ENCODE results near the gene TRAPPC1. TPM values are rescaled to one million over a fixed set of nuclear protein-coding genes. Genes with fewer than 3 reads are reported as not detected.

The TRAPPC1 gene
- total RNA-seq, 2 donors from 2014 or later = 10.5 to 40.0 TPM

- Histone ChIP-seq H3K36me3 (replicated peaks in 1 of 2; ENCODE audit: insufficient read depth in 1 of 2, low read depth in 2 of 2) (no peaks in the 10 kb centered on the region), H3K4me3 (peak overlapping the region; percentile 53 to 77), H3K27ac (peak overlapping the region; percentile 90 to 98 (median 94)), H3K9me3 (no peaks in the 10 kb centered on the region), H3K4me1 (peaks cover 54% of the 10 kb centered on the region), H3K27me3 (no peaks in the 10 kb centered on the region)
- ATAC-seq (peak; percentile 16), DNase-seq (peak in 3 of 4 donors; percentile 17 to 56 (median 29))
- intact Hi-C loops (cut with DNase I) = no loop called here
- WGBS, 2 donors = 0 to 1% methylated on average over 39 to 78 of the region's 100 CpGs
- TF ChIP-seq, protein P1, sequence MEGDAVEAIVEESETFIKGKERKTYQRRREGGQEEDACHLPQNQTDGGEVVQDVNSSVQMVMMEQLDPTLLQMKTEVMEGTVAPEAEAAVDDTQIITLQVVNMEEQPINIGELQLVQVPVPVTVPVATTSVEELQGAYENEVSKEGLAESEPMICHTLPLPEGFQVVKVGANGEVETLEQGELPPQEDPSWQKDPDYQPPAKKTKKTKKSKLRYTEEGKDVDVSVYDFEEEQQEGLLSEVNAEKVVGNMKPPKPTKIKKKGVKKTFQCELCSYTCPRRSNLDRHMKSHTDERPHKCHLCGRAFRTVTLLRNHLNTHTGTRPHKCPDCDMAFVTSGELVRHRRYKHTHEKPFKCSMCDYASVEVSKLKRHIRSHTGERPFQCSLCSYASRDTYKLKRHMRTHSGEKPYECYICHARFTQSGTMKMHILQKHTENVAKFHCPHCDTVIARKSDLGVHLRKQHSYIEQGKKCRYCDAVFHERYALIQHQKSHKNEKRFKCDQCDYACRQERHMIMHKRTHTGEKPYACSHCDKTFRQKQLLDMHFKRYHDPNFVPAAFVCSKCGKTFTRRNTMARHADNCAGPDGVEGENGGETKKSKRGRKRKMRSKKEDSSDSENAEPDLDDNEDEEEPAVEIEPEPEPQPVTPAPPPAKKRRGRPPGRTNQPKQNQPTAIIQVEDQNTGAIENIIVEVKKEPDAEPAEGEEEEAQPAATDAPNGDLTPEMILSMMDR (IDR thresholded peaks at IDR 0.05) = no peak
- no peak for TF ChIP-seq POLR2A (IDR thresholded peaks at IDR 0.05)
Measured at GRCh38 chr17:7884581-7885366, 47.0 kb downstream of the TRAPPC1 start.

DNA sequence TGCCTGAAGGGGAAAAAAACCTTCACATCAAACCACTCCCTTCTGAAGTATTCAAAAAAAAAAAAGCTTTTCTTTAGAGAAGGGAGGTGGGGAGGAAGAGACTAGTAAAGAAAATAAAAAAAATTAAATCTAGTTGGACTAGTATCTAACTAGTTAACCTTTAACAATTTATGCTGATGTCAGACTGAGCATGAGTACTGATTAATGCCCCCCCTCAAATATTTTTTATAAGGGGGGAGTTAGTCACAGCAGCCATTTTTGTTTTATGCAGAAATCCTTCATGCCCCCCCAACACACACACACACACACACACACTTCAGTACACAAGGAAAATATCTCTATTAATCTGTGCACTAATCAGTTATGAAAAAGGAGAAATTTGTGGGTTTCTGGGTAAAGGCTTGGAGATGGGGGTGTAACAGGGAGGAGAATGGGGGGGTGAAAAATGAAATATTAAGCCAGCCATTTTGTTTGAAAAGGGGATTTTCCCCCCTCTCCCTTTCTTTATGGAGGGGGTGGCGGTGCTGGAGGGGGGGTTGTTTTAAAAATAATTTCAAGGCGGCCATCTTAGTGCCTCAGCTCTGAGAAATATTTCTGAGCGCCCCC is 47.9 kb downstream of the TRAPPC1 start:
- ATAC-seq = no peak
- no peak overlapping the region for H3K4me3 ChIP-seq
- 1 to 7% methylated on average over 3 of the region's 3 CpGs for WGBS, 2 donors
- H3K4me1 ChIP-seq = peaks cover 45% of the 10 kb centered on the region
- peak overlapping the region in 3 of 4 donors; percentile 36 to 98 (median 90) for H3K27ac ChIP-seq
- H3K9me3 ChIP-seq = no peaks in the 10 kb centered on the region
- peaks cover 0 to 3% of the 10 kb centered on the region in 2 donors for H3K36me3 ChIP-seq (replicated peaks in 1 of 2; ENCODE audit: insufficient read depth in 1 of 2, low read depth in 2 of 2)
- TF ChIP-seq, protein P1 (IDR thresholded peaks at IDR 0.05) = no peak
- no peak for TF ChIP-seq POLR2A (IDR thresholded peaks at IDR 0.05)
- intact Hi-C loops (cut with DNase I) = no loop called here
- DNase-seq = no peak
- no peaks in the 10 kb centered on the region for H3K27me3 ChIP-seq

- Histone ChIP-seq H3K9me3 (no peaks in the 10 kb centered on the region), H3K36me3 (replicated peaks in 1 of 2; ENCODE audit: insufficient read depth in 1 of 2, low read depth in 2 of 2) (peaks cover 0 to 3% of the 10 kb centered on the region in 2 donors), H3K4me3 (no peak overlapping the region), H3K27ac (peak overlapping the region in 3 of 4 donors; percentile 35 to 98 (median 47)), H3K4me1 (peaks cover 32% of the 10 kb centered on the region), H3K27me3 (no peaks in the 10 kb centered on the region)
- WGBS, 2 donors = 87 to 90% methylated on average over 3 of the region's 3 CpGs
- DNase-seq = no peak
- intact Hi-C loops (cut with DNase I) = no loop called here
- no peak for ATAC-seq
- TF ChIP-seq, protein P1 (IDR thresholded peaks at IDR 0.05) = no peak
- TF ChIP-seq POLR2A (IDR thresholded peaks at IDR 0.05) = peak in 1 of 3 donors; percentile 23
Measured at GRCh38 chr17:7882629-7883028, 49.1 kb downstream of the TRAPPC1 start.

DNA sequence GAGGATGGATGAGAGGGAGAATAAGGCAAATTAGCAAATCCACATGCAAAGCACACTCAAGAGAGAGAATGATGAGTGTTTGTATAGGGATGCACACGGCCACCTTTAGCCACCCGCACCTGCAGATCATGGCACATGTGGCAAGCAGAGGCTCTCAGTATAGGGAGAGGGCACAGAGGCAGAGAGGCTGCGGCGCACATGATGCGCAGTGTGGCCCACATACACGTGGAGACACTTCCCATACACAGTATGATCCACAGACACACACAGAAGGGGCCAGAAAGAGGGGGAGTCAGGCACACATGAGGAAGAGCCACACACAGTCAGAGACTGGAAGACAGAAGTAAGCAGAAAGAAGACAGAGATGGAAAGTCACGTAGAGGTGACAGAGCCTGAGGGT is 49.7 kb downstream of the TRAPPC1 start:
- TF ChIP-seq, protein P1 (IDR thresholded peaks at IDR 0.05) = no peak
- TF ChIP-seq POLR2A (IDR thresholded peaks at IDR 0.05) = no peak
- no peak for DNase-seq
- no peak for ATAC-seq
- Histone ChIP-seq H3K36me3 (replicated peaks in 1 of 2; ENCODE audit: insufficient read depth in 1 of 2, low read depth in 2 of 2) (peaks cover 0 to 3% of the 10 kb centered on the region in 2 donors), H3K4me3 (no peak overlapping the region), H3K27me3 (no peaks in the 10 kb centered on the region), H3K4me1 (peaks cover 27% of the 10 kb centered on the region), H3K27ac (peak overlapping the region in 2 of 4 donors; percentile 22 to 47), H3K9me3 (no peaks in the 10 kb centered on the region)
- 64 to 72% methylated on average over 7 of the region's 7 CpGs for WGBS, 2 donors
- intact Hi-C loops (cut with DNase I) = no loop called here
